Activated CD8-positive, alpha-beta memory T cell treated with anti-CD3 and anti-CD28 coated beads for 1 hour (primary cell): ENCODE results near the gene C4orf50.

Source experiments
- DNase-seq, 2 donors: peaks; one replicate each; pipeline ENCODE4 v3.0.0-alpha.2; 2020; ENCODE audit warnings: low read depth in 1 of 2; ENCODE audit errors: extremely low read depth in 1 of 2

The C4orf50 gene

GRCh38 chr4:6044276-6044675, 26.0 kb upstream of the C4orf50 start:
- DNase-seq: no peak

GRCh38 chr4:6043843-6044242, 25.6 kb upstream of the C4orf50 start:
- no peak for DNase-seq

GRCh38 chr4:6043188-6043587, 25.0 kb upstream of the C4orf50 start:
- DNase-seq: no peak

DNA sequence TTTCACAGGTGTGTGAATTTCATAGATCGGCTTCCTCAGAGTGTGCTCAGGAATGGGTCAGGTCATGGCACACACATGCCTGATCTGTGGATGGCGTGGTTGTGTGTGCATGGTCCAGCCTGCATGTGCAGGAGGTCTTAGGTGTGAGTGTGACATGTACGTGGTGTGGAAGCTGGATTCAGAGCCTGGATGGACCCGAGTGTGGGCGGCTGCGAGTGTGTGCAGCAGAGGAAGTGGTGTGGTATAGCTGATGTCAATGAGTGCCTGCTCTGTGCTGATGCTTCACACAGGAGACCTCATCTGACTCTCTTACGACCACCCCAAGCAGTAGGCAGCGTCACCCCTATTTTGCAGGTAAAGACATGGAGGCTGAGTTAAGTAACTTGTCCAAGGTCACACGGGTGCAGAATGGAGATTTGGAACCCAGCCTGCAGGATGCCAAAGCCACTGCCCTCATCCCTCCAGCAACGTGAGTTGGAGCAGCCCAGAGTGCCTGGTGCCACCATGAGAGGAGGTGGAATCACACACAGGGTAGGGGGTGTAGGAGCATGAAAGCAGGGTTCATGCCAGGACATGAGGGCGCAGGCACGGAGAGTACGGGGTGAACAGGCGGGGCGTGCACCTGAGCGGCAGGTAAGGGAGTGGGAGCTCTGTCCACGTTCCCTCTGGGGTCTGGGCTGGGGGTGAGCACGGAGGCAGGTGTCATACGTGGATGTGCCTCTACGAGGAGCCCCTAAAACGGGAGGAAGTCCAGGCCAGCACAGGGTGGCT, 24.2 kb upstream of the C4orf50 start:
- no peak for DNase-seq

DNA sequence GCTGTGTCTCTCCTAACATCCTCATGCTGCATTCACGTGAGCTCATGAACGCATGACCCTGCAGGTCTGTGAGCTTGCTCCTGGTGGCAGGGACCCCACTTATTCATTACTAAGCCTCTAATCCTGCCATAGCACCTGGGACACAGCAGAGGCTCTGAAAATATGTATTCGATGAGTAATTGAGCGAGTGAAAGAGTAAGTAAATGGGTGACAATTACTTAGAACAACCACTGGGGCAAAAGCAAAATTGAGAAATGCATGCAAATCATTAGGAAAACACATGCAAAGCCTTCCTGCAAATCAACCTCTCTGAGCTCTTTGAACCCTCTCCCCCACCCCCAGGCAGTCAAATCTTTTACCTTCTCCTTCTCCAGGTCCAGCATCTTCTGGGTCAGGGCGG, 23.6 kb upstream of the C4orf50 start:
- DNase-seq: no peak

DNA sequence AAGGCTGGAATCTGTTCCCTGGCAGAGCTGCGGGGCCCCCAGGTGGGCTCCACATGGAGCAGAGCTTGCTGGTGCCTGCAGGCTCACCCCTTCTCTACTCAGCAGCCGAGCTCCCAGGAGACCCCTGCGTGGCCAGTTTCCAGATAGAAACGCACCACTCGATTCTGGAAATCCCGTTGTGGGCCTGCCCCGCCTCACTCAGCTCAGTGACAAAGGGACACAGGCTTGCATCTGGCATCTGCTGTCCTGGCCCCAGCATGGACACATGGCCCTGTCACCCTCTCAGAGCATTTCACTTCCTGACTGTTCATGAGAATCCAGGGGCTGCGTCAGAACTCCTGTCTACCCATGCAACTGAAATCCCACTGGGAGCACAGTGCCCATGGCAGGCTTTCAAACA, 20.5 kb upstream of the C4orf50 start:
- DNase-seq: no peak

DNA sequence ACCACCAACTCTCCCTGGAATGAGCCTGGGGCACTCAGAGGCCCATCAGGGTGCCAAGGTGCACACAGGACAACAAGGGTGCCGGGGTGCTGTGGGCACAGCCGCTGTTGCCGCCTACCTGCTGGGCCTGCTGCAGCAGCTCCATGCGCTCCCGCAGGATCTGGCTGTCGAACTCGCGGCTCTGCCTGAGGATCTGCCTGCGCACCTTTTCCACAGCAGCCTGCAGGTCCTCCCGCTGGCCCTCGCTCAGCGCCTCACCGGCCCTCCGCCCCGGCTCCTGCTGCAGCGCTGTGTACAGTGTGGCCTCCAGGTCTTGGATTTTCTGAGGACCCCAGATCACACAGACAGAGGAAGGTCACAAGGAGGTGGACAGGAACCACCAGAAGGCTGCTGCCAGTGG, 17.6 kb upstream of the C4orf50 start:
- DNase-seq: no peak

- no peak for DNase-seq
Measured at GRCh38 chr4:6033381-6033780, 15.2 kb upstream of the C4orf50 start.

DNA sequence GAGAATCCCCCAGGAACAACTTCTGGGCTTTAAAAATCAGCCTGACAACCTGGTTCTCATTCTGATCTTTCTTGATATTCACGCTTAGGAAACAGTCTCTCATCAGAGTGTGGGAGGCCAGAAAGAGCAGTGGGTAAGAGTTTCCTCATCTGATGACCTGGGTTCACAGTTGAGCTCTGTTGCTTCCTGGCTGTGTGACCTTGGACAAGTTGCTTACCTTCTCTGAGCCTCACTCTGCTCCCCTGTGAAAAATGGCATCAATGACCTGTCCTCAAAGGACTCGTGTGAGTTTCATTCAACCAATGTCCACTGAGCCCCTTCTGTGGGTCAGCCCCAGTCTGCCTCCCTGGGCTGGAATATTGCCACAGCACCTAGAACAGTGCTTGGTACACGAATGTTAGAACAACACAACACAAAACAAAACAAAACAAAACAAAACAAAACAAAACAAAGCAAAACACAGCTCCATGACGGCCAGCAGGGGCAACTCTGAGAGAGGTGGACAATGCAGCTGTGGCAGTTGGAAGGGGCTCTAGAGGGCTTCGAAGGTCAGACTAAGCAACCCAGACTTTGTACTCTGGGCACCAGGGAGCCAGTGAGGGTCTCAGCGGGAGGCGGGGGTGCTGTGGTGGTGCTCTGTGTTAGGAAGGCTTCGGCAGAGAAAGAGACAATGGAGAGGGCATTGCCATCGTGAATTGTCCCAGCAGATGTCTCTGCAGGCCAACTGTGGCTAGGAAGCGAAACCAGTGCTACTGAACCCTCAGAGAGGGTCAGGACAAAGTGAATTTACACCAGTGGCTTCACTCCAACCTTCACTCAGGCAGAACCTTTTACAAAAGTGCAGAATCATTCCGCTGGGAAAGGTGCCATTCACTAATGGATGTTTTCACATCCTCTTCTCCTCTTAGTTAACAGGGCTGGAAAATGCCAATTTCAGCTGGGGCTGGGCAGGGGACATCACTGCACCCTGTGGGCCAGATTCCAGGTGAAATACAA, 14.3 kb upstream of the C4orf50 start:
- DNase-seq: no peak

- no peak for DNase-seq
Measured at GRCh38 chr4:6031846-6032245, 13.6 kb upstream of the C4orf50 start.

- DNase-seq: no peak
Measured at GRCh38 chr4:6030679-6031078, 12.4 kb upstream of the C4orf50 start.

DNA sequence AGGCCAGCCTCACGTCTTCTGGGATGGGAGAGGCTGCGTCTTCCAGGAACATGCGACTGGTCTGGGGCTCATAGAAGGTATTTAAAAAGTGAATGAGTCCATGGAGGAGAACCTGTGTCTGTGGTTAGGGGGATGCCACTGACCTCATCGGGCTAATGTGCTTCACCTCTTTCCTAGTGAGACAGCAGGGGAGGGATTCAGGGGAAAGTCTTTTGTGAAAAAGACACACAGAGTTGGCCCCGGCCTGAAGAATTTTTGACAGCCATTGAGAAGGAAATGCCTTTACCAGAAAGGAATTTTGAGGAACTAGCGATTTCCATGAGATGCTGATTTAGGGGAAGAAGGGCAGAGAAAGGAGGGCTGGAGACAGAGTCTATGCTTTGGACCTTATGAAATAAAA, 11.0 kb upstream of the C4orf50 start:
- DNase-seq: no peak

DNA sequence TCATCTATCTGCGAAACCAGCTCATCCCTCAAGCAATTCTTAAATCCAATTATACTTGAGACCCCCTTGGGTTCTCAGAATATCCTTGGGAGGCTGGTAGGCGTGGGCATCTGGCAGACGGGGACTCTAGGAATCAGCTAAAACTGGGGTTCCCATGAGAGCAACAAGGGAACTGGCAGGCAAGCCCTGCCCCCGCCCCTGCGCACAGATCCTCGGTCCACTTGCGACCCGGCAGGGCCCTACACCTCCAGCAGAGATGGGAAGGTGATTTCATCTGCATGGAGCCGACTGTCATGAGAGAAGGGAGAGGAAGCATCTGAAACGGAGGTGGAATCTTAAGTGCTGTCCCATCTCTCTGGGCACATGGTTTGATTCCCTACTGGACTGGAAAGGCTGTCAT, 9.9 kb upstream of the C4orf50 start:
- DNase-seq: no peak

- no peak for DNase-seq
Measured at GRCh38 chr4:6027392-6027791, 9.2 kb upstream of the C4orf50 start.

DNA sequence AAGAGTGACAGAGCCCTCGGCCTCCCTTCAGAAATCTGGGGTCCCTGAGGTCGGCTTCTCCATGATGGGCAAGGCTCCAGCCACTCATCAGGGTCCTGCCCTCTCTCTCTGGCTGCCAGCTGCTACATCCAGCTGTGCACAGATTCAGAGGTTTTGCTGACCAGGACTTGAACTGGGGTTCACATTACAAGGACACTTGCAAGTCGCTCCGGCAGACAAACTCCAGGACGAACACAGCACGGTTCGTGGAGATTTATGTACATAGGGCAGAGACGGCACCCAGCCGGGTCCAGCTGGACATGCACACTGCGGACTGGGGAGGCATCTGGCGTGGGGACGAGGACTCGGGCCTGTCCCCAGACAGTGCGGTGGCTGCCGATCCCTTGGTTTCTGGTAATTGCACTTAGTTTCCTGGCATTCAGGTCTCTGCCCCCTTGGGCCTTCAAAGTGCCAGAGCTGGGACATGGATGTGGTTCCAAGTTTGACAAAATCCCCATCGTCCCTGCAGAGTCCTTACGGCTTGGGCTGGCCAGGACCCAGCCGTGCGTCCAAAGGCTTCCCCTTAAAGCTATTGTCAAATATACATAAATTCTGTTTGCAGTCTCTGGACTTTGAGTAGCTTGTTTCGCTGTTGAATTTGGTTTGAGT, 6.2 kb upstream of the C4orf50 start:
- no peak for DNase-seq

DNA sequence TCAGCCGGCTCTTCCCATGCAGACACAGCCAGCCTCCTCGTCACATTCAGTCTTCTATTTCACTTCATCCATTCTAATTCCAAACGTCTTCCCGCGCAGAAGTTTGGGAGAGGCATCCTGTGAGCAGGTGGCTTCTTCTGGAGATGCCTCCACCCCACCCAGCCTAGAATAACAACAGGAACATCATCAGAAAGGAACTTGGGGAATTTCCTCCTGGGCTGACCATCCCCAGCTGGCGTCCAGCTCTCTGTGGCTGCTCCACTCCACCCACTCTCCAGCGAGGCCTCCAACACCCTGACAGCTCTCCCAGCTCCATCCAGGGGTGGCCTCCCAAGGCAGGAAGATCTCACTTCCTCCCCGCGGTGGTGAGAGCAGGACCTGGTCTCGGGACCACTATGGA, 5.5 kb upstream of the C4orf50 start:
- no peak for DNase-seq

- no peak for DNase-seq
Measured at GRCh38 chr4:6022607-6023288, 4.5 kb upstream of the C4orf50 start.

DNA sequence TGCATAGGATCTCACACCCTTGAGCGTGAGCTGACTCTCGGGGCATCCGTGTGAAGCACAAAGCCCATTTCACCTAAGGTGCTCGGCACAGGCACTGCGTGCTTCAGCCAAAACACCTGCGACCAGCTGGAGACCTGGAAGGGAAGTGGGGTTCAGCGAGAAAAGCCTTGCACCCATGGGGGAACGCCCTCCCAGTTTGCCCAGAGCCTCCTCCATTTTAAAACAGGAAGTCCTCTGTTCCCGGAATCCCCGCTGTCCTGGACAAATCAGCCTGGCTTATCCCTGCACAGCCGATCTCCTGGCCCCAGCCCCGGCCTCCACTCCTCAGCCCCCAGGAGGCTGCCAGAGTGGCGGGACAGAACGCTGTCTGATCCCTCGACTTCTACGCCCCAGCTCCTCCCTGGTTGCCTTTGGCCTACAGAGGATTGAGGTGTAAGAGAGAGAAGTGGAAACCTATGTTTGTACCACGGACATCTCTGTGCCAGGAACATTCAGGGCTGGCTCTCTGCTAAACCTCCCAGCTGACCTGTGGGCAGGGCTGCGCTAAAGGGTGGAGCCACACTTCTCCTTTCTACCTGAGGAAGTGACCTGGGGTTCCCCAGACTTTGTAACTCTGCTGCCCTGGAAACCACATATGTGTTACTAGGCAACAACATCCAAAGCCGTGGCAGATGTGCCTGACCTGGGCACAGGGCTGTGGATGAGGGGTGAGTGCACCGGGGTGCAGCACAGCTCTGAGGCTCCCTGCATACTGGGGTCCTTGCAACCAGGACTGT, 3.8 kb upstream of the C4orf50 start:
- DNase-seq: no peak

DNA sequence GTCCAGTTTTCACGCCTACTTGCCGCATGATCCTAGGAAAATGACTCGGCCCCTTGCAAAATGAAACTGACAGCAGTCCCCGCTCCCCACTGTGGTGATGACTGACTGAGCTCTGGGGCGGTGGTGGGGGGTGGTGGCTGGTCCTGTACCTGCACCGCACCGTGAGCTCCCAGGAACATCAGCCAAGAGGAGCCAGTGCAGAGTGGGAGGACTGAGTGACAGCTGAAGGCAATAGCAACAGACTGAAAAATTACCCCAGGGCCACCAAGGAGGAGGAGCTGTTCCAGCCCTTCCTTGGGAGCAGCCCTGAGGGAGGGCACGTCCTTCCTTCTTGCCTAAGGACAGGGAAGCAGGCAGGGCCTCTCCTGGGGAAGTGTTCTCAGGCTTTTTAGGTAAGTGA, 2.4 kb upstream of the C4orf50 start:
- DNase-seq: no peak
